HG02981 (cell line): ENCODE results near the gene IGFN1.

Experiments
- ATAC-seq: cut with Tn5 transposase; IDR thresholded peaks from one replicate; pipeline ENCODE4 v1.9.1; 2021; ENCODE audit warnings: mild to moderate bottlenecking, moderate library complexity; ENCODE audit not compliant: unreplicated experiment

The IGFN1 gene

GRCh38 chr1:201261771-201262547 lies 71.3 kb downstream of the IGFN1 start:
- ATAC-seq = no peak

- ATAC-seq = no peak
Observed at GRCh38 chr1:201262963-201263608, 72.5 kb downstream of the IGFN1 start.

- ATAC-seq = no peak
Observed at GRCh38 chr1:201264072-201264471, 73.4 kb downstream of the IGFN1 start.

GRCh38 chr1:201264554-201264953 lies 73.9 kb downstream of the IGFN1 start:
- ATAC-seq = no peak

GRCh38 chr1:201265756-201266155 lies 75.1 kb downstream of the IGFN1 start:
- ATAC-seq = no peak

GRCh38 chr1:201266276-201266675 lies 75.7 kb downstream of the IGFN1 start:
- ATAC-seq = no peak

GRCh38 chr1:201266774-201267173 lies 76.2 kb downstream of the IGFN1 start:
- no peak for ATAC-seq

- no peak for ATAC-seq
Observed at GRCh38 chr1:201267481-201268229, 77.0 kb downstream of the IGFN1 start.

GRCh38 chr1:201268604-201269151 lies 78.1 kb downstream of the IGFN1 start:
- no peak for ATAC-seq

- no peak for ATAC-seq
Observed at GRCh38 chr1:201269281-201269680, 78.7 kb downstream of the IGFN1 start.

- ATAC-seq = no peak
Observed at GRCh38 chr1:201269900-201270410, 79.3 kb downstream of the IGFN1 start.

GRCh38 chr1:201270616-201271390 lies 80.2 kb downstream of the IGFN1 start:
- ATAC-seq = no peak

- no peak for ATAC-seq
Observed at GRCh38 chr1:201272799-201273198, 82.2 kb downstream of the IGFN1 start.

- no peak for ATAC-seq
Observed at GRCh38 chr1:201274616-201275252, 84.1 kb downstream of the IGFN1 start.

- ATAC-seq = no peak
Observed at GRCh38 chr1:201275253-201275666, 84.6 kb downstream of the IGFN1 start.

GRCh38 chr1:201276891-201277290 lies 86.3 kb downstream of the IGFN1 start:
- no peak for ATAC-seq

GRCh38 chr1:201277441-201277840 lies 86.8 kb downstream of the IGFN1 start:
- no peak for ATAC-seq
